Keratinocyte (primary cell): ENCODE measurements around the gene LMNA. TPM values are rescaled to one million over a fixed set of nuclear protein-coding genes. Genes with fewer than 3 reads are reported as not detected.
A peak's percentile ranks its signal among the peaks of the same experiment; 100 is the strongest.

ENCODE experiments used
- DNase-seq: peaks from one replicate; pipeline ENCODE4 v3.0.0-alpha.2; 2011; ENCODE audit warnings: low read depth, missing footprints, low spot score
- FAIRE-seq: peaks from 2 replicates; lab custom pipeline; 2011; peaks lifted over from hg19 to GRCh38; lab: Jason Lieb, UNC
- H2AFZ ChIP-seq: 2 replicates; pipeline ENCODE4 v1.6.0; 2012; ENCODE audit warnings: low read length, control low read depth, inconsistent platforms; ENCODE audit not compliant: control insufficient read depth
- H3K27ac ChIP-seq: 2 replicates; pipeline ENCODE4 v1.5.1; 2011; ENCODE audit warnings: low read length; ENCODE audit not compliant: control insufficient read depth, insufficient read depth
- H3K27me3 ChIP-seq: 3 replicates; pipeline ENCODE4 v1.6.0; 2011; ENCODE audit warnings: low read length; ENCODE audit not compliant: control insufficient read depth, insufficient read depth; ENCODE audit errors: extremely low read depth
- H3K36me3 ChIP-seq, 2 experiments: 2 replicates in 1 of 2; 3 replicates in 1 of 2; pipeline ENCODE4 v1.5.1; 2011; ENCODE audit warnings: low read length in 2 of 2, mild to moderate bottlenecking in 1 of 2; ENCODE audit not compliant: control insufficient read depth in 2 of 2, insufficient read depth in 2 of 2; ENCODE audit errors: extremely low read depth in 1 of 2
- H3K4me1 ChIP-seq: 3 replicates; pipeline ENCODE4 v1.5.1; 2011; ENCODE audit warnings: low read length; ENCODE audit not compliant: control insufficient read depth, insufficient read depth; ENCODE audit errors: extremely low read depth
- H3K4me2 ChIP-seq: 3 replicates; pipeline ENCODE4 v1.6.0; 2011; ENCODE audit warnings: low read depth, low read length; ENCODE audit not compliant: control insufficient read depth, insufficient read depth; ENCODE audit errors: extremely low read depth
- H3K4me3 ChIP-seq, 3 experiments: fragments of 200-600 bp in 1 of 3; sonication (generic) in 1 of 3; 2 replicates in 2 of 3; 3 replicates in 1 of 3; pipeline ENCODE4 v1.5.1; 2011 to 2016; ENCODE audit warnings: low read length in 3 of 3, mild to moderate bottlenecking in 3 of 3, control low read depth in 2 of 3, inconsistent platforms in 1 of 3, low read depth in 1 of 3, mixed read lengths in 1 of 3, mixed run types in 1 of 3, moderate library complexity in 1 of 3; ENCODE audit not compliant: control insufficient read depth in 2 of 3, insufficient read depth in 2 of 3; ENCODE audit errors: extremely low read depth in 1 of 3
- H3K79me2 ChIP-seq: 2 replicates; pipeline ENCODE4 v1.6.0; 2012; ENCODE audit warnings: low read length; ENCODE audit not compliant: control insufficient read depth, insufficient read depth
- H3K9ac ChIP-seq: 3 replicates; pipeline ENCODE4 v1.6.0; 2011; ENCODE audit warnings: low read length; ENCODE audit not compliant: control insufficient read depth, insufficient read depth; ENCODE audit errors: extremely low read depth
- H3K9me1 ChIP-seq: 3 replicates; pipeline ENCODE4 v1.6.0; 2011; ENCODE audit warnings: low read length; ENCODE audit not compliant: control insufficient read depth, insufficient read depth; ENCODE audit errors: extremely low read depth
- H3K9me3 ChIP-seq: 2 replicates; pipeline ENCODE4 v1.5.1; 2012; ENCODE audit warnings: low read depth, low read length; ENCODE audit not compliant: control insufficient read depth
- H4K20me1 ChIP-seq: 3 replicates; pipeline ENCODE4 v1.6.0; 2011; ENCODE audit warnings: low read length; ENCODE audit not compliant: control insufficient read depth, insufficient read depth; ENCODE audit errors: extremely low read depth
- CTCF ChIP-seq, 3 experiments: IDR thresholded peaks in 1 of 3; conservative IDR thresholded peaks in 1 of 3; optimal IDR thresholded peaks in 1 of 3; 2 replicates in 2 of 3; 3 replicates in 1 of 3; pipeline versions ENCODE3 to v1.5.1; 2011; ENCODE audit warnings: low read length in 3 of 3, mild to moderate bottlenecking in 3 of 3, moderate library complexity in 2 of 3, control low read depth in 1 of 3, inconsistent platforms in 1 of 3; ENCODE audit not compliant: insufficient read depth in 2 of 3; ENCODE audit errors: extremely low read depth in 1 of 3
- EZH2 ChIP-seq: IDR thresholded peaks from one replicate; pipeline ENCODE4 v1.6.1; 2012; ENCODE audit warnings: inconsistent platforms, mild to moderate bottlenecking, low read length, moderate library complexity
- dilution Hi-C: fragments of 300-500 bp; cut with MboI; formaldehyde crosslinking; loops from one replicate; pipeline ENCODE4 v1.7.0; 2020; ENCODE audit warnings: low sequenced_read_pairs; ENCODE audit not compliant: extremely low pct_ligation_motif_present
- polyA plus RNA-seq, 5 experiments: library from polyadenylated mRNA; depleted of rRNA in 3 of 5; stranded (reverse) in 3 of 5; stranded (forward) in 1 of 5; unstranded in 1 of 5; fragments of >200 nt; gene quantifications; 1 replicate in 1 of 5; 2 replicates in 3 of 5; 3 replicates in 1 of 5; pipeline versions ENCODE4 v1.2.1 to v1.2.3, GENCODE V29; 2011 to 2012; ENCODE audit warnings: missing spikeins in 2 of 5, low read depth in 1 of 5, low replicate concordance in 1 of 5

Gene LMNA
- polyA plus RNA-seq, 1 donor (not counting 4 experiments of a cell fraction or from before 2014, with no cell fraction given) = 444 TPM

GRCh38 chr1:156117414-156118176 is 3.1 kb downstream of the LMNA start:
- no peaks in the 10 kb centered on the region for H3K9me3 ChIP-seq
- peaks cover 78% of the 10 kb centered on the region for H3K79me2 ChIP-seq
- dilution Hi-C loops = no loop called here
- FAIRE-seq (no peak), DNase-seq (no peak)
- H3K4me3 ChIP-seq = peak overlapping the region; percentile 62 to 99 (median 84)
- no peaks in the 10 kb centered on the region for H3K27me3 ChIP-seq
- H4K20me1 ChIP-seq = peaks cover 31% of the 10 kb centered on the region
- H3K9me1 ChIP-seq = peaks cover 3% of the 10 kb centered on the region
- peaks cover 2 to 15% of the 10 kb centered on the region in 2 experiments for H3K36me3 ChIP-seq
- H3K9ac ChIP-seq = peak overlapping the region; percentile 100
- H2AFZ ChIP-seq = no peak overlapping the region
- H3K4me2 ChIP-seq = peak overlapping the region; percentile 66
- H3K27ac ChIP-seq = peak overlapping the region; percentile 96
- H3K4me1 ChIP-seq = peaks cover 60% of the 10 kb centered on the region
- TF ChIP-seq CTCF (optimal IDR thresholded peaks at IDR 0.05 in 1 of 3, IDR thresholded peaks at IDR 0.05 in 1 of 3, conservative IDR thresholded peaks at IDR 0.05 in 1 of 3; ENCODE audit: extremely low read depth in 1 of 3, insufficient read depth in 2 of 3, low read length in 3 of 3) = no peak
- no peak for TF ChIP-seq EZH2

- Histone ChIP-seq H3K9me1 (peaks cover 3% of the 10 kb centered on the region), H3K27me3 (no peaks in the 10 kb centered on the region), H3K9ac (peak overlapping the region; percentile 100), H3K4me1 (peaks cover 61% of the 10 kb centered on the region), H3K4me3 (peak overlapping the region; percentile 62 to 99 (median 84)), H3K27ac (peak overlapping the region; percentile 49), H3K4me2 (peak overlapping the region; percentile 66), H3K9me3 (no peaks in the 10 kb centered on the region), H3K79me2 (peaks cover 84% of the 10 kb centered on the region), H4K20me1 (peaks cover 31% of the 10 kb centered on the region), H3K36me3 (peaks cover 2 to 15% of the 10 kb centered on the region in 2 experiments), H2AFZ (no peak overlapping the region)
- DNase-seq (no peak), FAIRE-seq (no peak)
- dilution Hi-C loops = no loop called here
- TF ChIP-seq CTCF (optimal IDR thresholded peaks at IDR 0.05 in 1 of 3, IDR thresholded peaks at IDR 0.05 in 1 of 3, conservative IDR thresholded peaks at IDR 0.05 in 1 of 3; ENCODE audit: extremely low read depth in 1 of 3, insufficient read depth in 2 of 3, low read length in 3 of 3) = no peak
- no peak for TF ChIP-seq EZH2
Observed at GRCh38 chr1:156118177-156118868, 3.8 kb downstream of the LMNA start.
